HT1080 (cell line): ENCODE data around the gene USP34. TPM values are rescaled to one million over a fixed set of nuclear protein-coding genes. Genes with fewer than 3 reads are reported as not detected.

Source experiments
- DNase-seq: peaks from one replicate; pipeline ENCODE4 v3.0.0-alpha.2; 2015; ENCODE audit warnings: low read depth
- total RNA-seq: library from RNA; depleted of rRNA; stranded (reverse); fragments of >200 nt; shearing (Covaris generic); gene quantifications from 2 replicates; pipeline ENCODE4 v1.2.3, GENCODE V29; 2014

Gene USP34
- total RNA-seq, 1 experiment from 2014 or later = 47.5 TPM

DNA sequence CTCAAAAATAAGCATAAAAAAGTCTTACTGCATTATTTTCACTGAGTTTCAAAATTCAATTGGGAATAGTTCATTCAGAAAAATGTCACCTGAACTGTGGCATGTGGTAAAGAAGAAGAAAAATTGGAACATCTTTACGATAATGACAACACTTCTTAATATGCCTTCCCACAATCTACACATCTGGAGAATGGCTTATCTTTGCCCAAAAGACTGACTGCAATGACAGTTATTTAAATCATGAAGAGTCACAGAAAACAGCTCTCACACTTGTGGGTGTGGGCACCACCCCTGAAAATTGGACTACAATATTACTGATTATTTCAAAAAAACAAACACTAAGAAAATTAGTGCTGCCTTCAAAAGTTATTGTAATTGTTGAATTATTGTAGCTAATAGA lies 152.3 kb downstream of the USP34 start:
- DNase-seq = no peak

DNA sequence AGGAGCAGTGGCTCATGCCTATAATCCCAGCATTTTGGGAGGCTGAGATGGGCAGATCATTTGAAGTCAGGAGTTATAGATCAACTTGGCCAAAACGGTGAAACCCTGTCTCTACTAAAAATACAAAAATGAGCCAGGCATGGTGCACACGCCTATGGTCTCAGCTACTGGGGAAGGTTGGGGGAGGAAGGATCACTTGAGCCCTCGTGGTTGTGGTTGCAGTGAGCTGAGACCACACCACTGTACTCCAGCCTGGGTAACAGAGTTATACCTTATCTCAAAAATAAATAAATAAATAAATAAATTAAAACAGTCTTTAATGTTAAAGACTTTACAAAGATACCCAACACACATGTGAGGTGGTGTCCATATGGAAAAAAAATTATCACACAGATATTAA lies 174.9 kb downstream of the USP34 start:
- no peak for DNase-seq

DNA sequence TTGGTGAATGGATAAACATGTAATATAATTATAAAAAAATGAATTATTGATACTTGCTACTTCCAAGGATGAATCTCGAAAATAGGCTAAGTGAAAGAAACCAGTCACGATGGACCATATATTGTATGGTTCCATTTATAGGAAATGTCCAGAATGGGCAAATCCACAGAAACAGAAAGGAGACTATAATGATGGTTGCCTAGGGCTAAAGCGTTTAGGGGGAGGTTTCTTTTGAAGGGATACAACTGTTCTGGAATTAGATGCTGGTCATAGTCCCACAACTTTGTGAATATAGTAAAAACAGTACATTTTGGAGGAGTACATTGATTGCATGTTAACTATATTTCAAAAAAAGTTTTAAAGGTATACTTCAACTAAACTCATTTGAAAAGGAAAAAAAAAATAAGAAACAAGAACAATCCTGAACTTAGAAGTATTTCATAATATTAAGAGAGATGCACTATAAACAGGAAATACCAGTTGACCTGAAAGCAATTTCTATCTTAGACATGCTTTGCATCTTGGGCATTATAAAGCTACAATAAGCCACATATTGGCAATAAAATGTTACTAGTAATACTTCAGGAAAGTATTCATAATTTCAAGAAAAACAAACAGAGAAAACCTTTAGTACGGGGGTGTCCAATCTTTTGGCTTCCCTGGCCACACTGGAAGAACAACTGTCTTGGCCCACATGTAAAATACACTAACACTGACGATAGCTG lies 178.9 kb downstream of the USP34 start:
- no peak for DNase-seq

DNA sequence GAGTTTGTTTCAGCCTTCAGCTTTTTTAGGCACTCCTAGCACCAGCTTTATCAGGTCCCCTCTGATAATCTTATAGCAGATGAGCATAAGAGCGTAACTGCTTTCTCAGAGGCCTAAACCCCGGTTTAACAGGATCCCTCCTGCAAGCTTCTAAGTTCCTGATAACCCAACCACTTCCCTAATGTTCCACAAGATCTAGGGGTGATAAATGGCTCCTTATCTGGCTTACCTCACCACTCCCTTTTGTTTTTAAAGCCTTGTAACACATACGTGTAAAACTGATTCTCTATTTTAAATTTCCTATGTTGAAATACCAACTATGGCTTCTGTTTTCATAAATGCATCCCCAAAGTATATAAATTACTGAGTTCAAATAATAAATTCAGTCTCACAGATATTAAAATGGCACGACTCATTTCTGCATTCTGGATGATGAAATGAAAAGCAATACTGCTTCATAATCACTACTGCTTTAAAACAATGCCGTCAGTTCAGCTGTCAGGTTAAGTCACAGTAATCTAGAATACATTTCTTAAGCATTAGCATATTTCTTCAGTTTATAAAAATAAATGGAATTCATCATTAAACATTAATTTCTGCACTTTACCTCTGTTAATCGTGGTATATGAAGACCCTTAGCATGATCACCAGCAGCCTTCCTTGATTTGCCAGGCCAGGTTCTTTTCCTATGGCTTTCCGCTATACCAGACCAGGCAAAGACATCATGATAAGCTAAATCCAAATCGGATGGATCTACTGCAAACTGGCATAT lies 182.6 kb downstream of the USP34 start:
- no peak for DNase-seq

DNA sequence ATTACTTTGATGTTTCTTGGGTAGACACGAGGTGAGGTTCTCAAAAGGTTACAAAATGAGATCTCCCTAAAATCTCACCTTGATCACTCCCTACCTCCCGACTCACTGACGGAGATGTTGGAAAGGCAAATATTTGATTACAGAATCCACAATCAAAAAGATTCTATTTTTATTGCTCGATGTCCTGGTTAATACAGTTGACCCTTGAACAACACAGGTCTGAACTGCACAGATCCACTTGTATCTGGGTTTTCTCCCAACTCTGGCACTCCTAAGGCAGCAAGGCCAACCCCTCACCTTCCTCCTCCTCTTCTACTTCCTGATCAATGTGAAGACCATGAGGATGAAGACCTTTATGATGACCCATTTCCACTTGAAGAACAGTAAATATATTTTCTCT lies 183.6 kb downstream of the USP34 start:
- DNase-seq = no peak

DNA sequence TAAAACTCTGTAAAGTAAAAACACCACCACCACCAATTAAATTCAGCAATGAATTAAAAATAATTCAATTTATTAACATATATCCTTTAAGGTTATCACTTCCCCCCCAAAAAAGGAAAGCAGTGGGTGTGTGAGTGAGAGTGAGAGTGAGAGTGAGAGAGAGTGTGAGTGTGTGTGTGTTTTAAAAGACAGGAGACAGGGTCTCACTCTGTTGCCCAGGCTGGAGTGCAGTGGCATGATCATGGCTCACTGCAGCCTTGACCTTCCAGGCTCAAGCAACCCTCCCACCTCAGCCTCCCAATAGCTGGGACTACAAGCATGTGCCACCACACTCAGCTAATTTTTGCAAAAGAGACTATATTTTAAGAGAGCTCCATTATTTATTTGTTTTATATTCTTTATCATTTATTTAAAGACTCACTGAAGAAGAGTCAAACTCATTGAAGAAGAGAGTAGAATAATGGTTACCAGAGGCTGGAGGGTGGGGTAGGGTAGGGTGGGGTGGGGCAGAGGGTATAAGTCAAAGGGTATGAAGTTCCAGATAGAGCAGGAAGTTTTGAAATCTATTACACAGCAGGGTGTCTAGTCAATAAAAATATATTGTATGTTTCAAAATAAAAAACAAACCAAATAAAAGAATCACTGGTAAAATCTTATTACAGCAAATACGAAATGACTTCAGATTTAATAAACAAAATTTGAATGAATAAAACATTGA lies 187.3 kb downstream of the USP34 start:
- DNase-seq = no peak

DNA sequence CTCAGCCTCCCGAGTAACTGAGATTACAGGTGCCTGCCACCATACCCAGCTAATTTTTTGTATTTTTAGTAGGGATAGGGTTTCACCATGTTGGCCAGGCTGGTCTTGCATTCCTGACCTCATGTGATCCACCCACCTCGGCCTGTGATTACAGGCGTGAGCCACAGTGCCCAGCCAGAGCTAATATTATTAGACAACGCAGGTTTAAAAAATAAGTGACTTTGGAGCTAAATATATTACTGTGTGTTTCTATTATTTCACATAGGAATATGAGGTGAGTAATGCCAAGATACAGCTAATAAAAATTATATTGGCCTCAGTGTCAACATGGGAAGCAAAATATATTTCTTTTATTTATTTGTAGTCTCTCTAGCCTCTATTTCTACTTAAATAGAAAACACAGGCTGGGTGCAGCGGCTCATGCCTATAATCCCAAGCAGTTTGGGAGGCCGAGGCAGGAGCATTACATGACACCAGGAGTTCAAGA lies 188.7 kb downstream of the USP34 start:
- DNase-seq = no peak

DNA sequence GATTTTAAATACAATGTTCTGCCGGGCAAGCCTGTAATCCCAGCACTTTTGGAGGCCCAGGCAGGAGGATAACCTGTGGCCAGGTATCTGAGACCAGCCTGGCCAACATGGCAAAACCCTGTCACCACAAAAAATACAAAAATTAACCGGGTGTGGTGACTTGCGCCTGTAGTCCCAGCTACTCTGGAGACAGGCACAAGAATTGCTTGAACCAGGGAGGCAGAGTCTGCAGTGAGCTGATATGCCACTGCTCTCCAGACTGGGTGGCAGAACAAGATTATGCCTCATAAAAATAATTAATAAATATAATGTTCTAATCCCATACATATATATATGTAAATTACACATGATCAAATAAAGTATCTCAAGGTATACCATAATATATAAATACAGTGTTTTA lies 189.6 kb downstream of the USP34 start:
- no peak for DNase-seq

DNA sequence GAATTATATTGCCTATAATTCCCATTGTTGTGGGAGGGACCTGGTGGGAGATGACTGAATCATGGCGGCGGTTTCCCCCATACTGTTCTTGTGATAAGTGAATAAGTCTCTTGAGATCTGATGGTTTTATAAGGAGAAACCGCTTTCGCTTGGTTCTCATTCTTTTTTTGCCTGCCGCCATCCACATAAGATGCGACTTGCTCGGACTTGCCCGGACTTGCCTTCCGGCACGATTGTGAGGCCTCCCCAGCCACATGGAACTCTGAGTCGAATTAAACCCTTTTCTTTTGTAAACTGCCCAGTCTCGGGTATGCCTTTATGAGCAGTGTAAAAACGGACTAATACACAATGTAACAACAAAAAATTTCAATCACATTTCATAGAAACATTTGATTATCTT lies 193.1 kb downstream of the USP34 start:
- no peak for DNase-seq

DNA sequence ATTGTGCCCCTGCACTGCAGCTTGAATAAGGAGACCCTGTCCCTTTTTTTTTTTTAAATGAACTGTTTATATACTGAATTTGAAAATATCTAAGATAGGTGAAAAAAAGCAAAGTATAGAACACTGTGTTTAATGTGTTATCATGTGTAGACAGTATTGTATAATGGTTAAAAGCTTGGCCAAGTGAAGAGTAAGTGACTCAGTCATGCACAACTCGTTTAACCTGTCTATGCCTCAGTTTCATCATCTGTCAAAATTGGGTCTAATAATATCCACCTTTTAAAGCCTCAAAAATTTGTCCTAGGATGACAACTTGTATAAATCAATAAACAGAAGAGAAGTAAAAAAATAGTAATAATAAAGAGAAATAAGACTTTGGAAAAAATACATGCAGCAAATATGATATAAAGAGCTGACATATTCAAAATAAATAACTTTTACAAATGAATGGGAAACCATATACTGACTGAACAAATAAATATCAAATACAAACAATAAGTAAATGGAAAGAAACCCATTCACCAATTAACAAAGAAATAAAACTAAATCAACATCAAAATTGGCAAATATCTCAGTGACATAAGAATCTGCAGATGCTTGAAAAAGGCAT lies 195.2 kb downstream of the USP34 start:
- no peak for DNase-seq

DNA sequence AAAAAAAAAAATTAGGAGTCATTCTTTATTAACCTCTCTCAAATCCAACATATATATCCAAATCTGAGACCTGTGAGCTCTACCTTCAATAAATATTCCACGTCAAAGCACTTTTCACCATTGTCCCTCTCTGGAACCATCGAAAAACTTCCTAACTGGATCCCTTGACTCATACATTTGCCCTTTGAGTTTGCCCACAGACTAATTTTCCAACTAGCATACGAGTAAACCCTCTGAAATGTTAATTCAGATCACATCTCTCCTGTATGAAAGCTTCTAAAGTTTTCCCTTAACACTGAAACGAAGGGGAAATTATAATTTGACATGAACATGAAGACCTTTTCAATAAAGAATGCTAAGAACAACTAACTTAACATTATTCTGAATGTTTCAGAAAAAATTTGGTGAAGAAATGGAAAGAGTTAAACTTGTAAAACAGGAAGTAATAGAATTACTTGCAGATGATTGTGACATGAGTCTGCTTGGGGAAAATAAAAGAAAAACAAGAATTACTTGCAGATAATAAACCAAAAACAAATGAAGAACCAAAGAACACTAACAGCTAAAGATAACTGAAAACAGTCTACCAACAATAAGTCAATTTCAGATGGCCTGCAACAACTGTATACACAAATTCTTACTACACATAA lies 198.3 kb downstream of the USP34 start:
- no peak for DNase-seq

DNA sequence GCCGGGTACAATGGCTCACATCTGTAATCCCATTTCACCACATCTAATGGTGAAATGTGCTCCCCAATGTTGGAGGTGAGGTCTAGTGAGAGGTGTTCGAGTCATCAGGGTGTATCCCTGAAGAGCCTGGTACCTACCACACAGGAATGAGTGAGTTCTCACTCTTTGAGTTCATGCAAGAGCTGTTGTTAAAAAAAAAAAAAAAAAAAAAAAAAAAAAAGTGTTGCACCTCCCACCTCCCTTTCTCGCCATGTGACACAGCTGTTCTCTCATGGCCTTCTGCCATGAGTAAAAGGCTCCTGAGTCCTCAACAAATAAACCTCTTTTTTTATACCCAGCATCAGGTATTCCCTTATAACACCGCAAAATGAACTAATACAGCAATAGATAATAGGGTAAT lies 202.6 kb downstream of the USP34 start:
- DNase-seq = no peak

DNA sequence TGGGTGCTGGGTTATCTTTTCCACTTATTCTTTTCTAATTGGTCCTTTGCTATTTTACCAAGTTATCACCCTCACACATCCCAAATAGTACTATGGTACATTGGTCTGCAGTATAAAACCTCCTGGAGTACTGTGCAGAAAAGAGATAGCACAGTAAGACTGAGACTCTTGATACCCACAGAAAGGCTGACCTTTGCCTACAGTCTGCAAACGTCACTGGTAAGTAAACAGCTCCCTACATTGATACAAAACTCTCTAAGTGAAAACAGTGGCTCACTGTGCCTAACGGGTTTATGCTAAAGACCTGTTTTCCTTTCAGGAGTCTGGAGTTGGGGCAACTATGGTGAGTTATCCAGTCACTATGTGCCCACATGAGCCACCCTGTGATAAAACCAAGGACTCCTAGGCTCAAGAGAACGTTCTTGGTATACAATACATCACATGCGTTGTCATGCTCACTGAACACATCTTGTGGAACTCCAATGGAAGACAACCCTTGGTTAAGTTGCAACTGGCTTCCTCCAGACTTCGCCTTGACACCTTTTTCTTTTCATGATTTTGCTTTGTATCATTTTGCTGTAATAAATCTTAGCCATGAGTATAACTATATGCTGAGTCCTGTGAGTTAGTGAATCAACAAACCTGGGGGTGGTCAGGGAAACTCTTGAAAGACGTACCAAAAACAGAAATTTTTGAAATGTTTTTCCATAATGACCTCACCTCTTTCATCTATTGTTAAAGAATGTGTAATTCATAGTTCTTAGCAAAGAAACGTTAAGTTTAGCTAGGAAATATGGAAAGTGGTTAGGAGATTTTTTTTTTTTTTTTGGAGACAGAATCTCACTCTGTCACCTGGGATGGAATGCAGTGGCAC lies 204.0 kb downstream of the USP34 start:
- DNase-seq = no peak

DNA sequence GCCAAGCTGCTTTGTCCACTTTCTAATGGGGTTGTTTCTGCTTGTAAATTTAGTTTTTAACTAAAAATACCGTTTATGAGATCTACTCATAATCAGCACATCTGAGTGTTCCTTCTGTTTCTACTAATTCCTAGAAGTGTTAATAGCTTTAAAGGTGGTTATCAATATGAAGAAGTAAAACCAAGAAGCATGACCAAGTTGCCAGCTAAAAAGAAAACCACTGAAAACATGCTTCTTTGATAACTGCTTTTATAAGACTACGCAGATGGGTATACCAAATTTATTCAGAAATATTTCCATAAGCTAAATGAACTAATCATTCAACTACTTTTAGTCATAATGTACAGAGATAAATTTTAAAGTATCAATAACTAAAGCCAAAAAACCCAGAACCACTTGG lies 207.1 kb downstream of the USP34 start:
- DNase-seq = no peak

DNA sequence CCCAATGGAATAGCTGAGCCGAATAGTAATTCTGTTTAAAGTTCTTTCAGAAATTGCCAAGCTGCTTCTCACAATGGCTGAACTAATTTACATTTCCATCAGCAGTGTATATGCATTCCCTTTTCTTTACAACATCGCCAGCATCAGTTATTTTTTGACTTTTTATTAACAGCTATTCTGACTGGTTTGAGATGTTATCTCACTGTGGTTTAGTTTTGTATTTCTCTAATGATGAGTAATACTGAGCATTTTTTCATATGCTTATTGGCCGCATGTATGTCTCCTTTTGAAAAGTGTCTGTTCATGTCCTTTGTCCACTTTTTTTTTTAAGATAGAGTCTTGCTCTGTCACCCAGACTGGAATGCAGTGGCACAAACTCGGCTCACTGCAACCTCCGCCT lies 208.2 kb downstream of the USP34 start:
- DNase-seq = no peak

DNA sequence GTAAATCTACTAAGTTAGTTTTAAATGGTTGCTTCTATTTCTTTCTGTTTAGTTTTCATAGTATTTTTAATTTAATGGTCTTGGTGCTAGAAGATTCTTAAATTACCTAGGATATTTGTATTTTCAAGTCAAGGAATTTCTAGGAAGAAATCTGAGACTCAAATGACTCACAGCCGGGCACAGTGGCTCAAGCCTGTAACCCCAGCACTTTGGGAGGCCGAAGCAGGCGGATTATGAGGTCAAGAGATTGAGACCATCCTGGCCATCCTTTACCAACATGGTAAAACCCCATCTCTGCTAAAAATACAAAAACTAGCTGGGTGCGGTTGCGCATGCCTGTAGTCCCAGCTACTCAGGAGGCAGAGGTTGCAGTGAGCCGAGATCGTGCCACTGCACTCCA lies 213.4 kb downstream of the USP34 start:
- DNase-seq = no peak

DNA sequence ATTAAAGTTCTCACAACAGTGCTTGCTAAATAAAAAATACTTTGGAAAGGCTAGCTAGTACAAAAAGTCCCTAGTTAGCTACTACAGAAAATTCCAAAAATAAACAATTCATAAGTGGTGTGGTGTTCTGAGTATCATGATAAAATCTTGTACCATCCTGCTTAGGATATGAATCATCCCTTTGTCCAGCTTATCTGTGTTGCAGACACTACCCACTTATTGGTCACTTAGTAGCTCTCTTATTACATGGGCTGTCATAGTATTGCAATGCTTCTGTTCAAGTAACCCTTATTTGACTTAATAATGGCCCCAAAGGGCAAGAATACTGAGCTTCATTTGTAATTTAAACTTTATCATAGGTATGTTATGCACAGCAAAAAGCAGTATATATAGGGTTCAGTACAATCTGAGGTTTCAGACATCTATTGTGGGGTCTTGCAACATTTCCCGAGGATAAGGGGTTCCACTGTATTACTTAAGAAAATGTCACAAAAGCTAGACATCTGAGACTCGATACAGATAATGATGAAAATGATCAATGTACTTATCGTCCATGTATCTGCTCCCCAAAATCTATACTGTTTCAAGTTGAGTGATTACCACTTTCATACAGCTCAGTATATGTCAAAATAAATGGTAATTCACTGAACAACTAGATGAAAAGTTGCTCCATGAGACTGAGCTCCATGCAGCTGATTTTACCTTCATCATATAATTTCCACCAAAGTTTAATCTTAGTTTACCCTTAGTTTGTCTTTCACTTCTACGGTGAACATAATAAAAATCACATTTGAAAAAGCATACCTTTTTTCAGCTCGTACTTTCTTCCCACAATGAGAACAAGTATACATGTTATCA lies 215.1 kb downstream of the USP34 start:
- peak; percentile 77 for DNase-seq

DNA sequence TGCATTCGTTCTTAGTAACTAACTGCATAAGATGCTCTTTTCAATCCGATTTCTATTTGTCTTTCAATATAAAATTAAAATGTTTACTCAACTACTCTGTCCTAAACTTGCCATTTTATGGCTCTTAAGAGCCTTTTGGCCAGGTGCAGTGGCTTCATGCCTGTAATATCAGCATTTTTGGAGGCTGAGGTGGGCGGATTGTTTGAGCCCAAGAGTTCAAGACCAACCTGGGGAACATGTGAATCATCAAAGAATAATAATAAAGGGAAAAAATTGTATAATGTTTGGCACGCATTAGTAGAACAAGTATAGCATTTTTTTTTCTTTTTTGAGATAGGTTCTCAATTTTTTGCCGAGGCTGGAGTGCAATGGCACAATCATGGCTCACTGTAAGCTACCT lies 216.4 kb downstream of the USP34 start:
- no peak for DNase-seq

DNA sequence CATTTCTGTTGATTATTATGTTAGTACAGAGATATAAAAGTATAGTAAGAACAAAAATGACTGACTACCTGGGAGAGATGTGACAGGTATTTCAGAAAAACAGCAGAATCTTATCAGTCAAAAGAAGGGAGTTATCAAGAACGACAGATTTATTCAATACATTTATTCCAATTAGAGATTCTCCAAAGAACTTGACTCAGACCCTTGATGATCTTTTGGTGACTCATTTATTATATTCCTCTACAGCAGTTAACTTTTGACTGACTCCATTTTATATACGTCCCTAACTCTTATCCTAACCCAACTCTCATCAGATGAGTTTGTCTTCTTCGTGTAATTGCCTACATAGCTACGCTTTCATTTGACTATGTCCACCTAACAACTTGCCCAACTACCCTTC lies 217.8 kb downstream of the USP34 start:
- no peak for DNase-seq
